GM10266 (cell line): ENCODE data around the gene IL17B.

ENCODE experiments used
- DNase-seq: peaks from one replicate; pipeline ENCODE4 v3.0.0; 2012; ENCODE audit errors: extremely low spot score
- TF ChIP-seq, protein P1 (sequence below): IDR thresholded peaks from 2 replicates; pipeline ENCODE4 v1.5.1; 2012; ENCODE audit warnings: mild to moderate bottlenecking, low read depth; ENCODE audit not compliant: control insufficient read depth, insufficient read depth; ENCODE audit errors: missing control alignments

IL17B gene

DNA sequence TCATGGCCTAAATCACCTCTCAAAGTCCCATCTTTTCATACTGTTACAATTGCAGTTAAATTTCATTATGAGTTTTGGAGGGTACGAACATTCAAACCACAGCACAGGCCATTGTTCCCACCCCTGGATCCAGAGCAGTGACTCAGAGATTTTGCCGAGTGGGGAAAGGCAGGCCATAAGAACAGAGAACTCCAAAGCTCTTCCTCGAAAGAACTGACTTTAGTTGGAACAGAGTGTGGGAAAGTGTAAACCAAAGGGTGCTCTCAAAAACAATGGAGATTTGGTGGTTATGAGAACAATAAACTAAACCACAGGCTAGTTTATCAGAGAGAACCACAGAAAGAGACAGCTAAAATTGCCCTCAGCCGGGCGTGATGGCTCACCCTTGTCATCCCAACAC lies 53.2 kb downstream of the IL17B start:
- TF ChIP-seq, protein P1, sequence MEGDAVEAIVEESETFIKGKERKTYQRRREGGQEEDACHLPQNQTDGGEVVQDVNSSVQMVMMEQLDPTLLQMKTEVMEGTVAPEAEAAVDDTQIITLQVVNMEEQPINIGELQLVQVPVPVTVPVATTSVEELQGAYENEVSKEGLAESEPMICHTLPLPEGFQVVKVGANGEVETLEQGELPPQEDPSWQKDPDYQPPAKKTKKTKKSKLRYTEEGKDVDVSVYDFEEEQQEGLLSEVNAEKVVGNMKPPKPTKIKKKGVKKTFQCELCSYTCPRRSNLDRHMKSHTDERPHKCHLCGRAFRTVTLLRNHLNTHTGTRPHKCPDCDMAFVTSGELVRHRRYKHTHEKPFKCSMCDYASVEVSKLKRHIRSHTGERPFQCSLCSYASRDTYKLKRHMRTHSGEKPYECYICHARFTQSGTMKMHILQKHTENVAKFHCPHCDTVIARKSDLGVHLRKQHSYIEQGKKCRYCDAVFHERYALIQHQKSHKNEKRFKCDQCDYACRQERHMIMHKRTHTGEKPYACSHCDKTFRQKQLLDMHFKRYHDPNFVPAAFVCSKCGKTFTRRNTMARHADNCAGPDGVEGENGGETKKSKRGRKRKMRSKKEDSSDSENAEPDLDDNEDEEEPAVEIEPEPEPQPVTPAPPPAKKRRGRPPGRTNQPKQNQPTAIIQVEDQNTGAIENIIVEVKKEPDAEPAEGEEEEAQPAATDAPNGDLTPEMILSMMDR = no peak
- no peak for DNase-seq

GRCh38 chr5:149325166-149325735 lies 53.8 kb downstream of the IL17B start:
- TF ChIP-seq, protein P1 = no peak
- DNase-seq = no peak

- TF ChIP-seq, protein P1 = no peak
- DNase-seq = no peak
Measured at GRCh38 chr5:149324641-149325040, 54.5 kb downstream of the IL17B start.
